GM23338 (cell line): ENCODE data around the gene RAD51B. TPM values are rescaled to one million over a fixed set of nuclear protein-coding genes. Genes with fewer than 3 reads are reported as not detected.
A peak's percentile ranks its signal among the peaks of the same experiment; 100 is the strongest.

Source experiments
- ATAC-seq: fragments of 200-7000 bp; cut with Tn5 transposase; 3 replicates; pipeline ENCODE4 v1.9.1; 2020
- DNase-seq: peaks from one replicate; pipeline ENCODE4 v3.0.0-alpha.2; 2015; ENCODE audit warnings: low spot score
- H2AFZ ChIP-seq: fragments of 200-600 bp; sonication (generic); 2 replicates; pipeline ENCODE4 v1.8.0; 2016; ENCODE audit warnings: antibody characterized with exemption, mild to moderate bottlenecking, moderate library complexity
- H3F3A ChIP-seq: fragments of 200-600 bp; sonication (generic); replicated peaks from 2 replicates; pipeline ENCODE4 v1.8.0; 2017; ENCODE audit warnings: antibody characterized with exemption, mixed run types, low read depth
- H3K27ac ChIP-seq: fragments of 200-600 bp; sonication (generic); 2 replicates; pipeline ENCODE4 v1.6.1; 2016; ENCODE audit warnings: low read depth
- H3K27me3 ChIP-seq: fragments of 200-600 bp; sonication (generic); 2 replicates; pipeline ENCODE4 v1.8.0; 2016; ENCODE audit warnings: mild to moderate bottlenecking, mixed run types, moderate library complexity; ENCODE audit not compliant: insufficient read depth
- H3K36me3 ChIP-seq: fragments of 200-600 bp; sonication (generic); 2 replicates; pipeline ENCODE4 v1.8.0; 2016; ENCODE audit warnings: mild to moderate bottlenecking; ENCODE audit not compliant: insufficient read depth
- H3K4me1 ChIP-seq: fragments of 200-600 bp; sonication (generic); 2 replicates; pipeline ENCODE4 v1.8.0; 2016; ENCODE audit warnings: mild to moderate bottlenecking, moderate library complexity; ENCODE audit not compliant: insufficient read depth
- H3K4me2 ChIP-seq: fragments of 200-600 bp; sonication (generic); 2 replicates; pipeline ENCODE4 v1.7.1; 2017; ENCODE audit warnings: mixed run types
- H3K4me3 ChIP-seq: fragments of 200-600 bp; sonication (generic); 2 replicates; pipeline ENCODE4 v1.6.1; 2016; ENCODE audit warnings: mixed run types
- H3K79me2 ChIP-seq: fragments of 200-600 bp; sonication (generic); replicated peaks from 2 replicates; pipeline ENCODE4 v1.8.0; 2017; ENCODE audit warnings: mild to moderate bottlenecking; ENCODE audit not compliant: insufficient read depth
- H3K9me2 ChIP-seq: fragments of 200-600 bp; sonication (generic); 2 replicates; pipeline ENCODE4 v1.8.0; 2017; ENCODE audit not compliant: insufficient read depth
- H4K20me1 ChIP-seq: fragments of 200-600 bp; sonication (generic); replicated peaks from 2 replicates; pipeline ENCODE4 v1.8.0; 2017; ENCODE audit warnings: mild to moderate bottlenecking; ENCODE audit not compliant: insufficient read depth
- H3K27ac Mint-ChIP-seq: 2 replicates; pipeline ENCODE4 v1.8.0; 2020; ENCODE audit warnings: inconsistent platforms, mild to moderate bottlenecking, moderate library complexity, mixed read lengths
- H3K27me3 Mint-ChIP-seq: 3 replicates; pipeline ENCODE4 v1.8.0; 2022; ENCODE audit warnings: low read depth, mild to moderate bottlenecking, moderate library complexity, mixed read lengths, inconsistent platforms; ENCODE audit not compliant: insufficient read depth, poor library complexity
- H3K36me3 Mint-ChIP-seq: 3 replicates; pipeline ENCODE4 v1.8.0; 2021; ENCODE audit warnings: low read depth, mild to moderate bottlenecking, inconsistent platforms, moderate library complexity, mixed read lengths
- H3K4me1 Mint-ChIP-seq: 3 replicates; pipeline ENCODE4 v1.8.0; 2020; ENCODE audit warnings: mild to moderate bottlenecking, inconsistent platforms, mixed read lengths
- H3K4me3 Mint-ChIP-seq: 3 replicates; pipeline ENCODE4 v1.8.0; 2021; ENCODE audit warnings: moderate library complexity, mild to moderate bottlenecking, inconsistent platforms, mixed read lengths
- H3K9me3 Mint-ChIP-seq: 3 replicates; pipeline ENCODE4 v1.8.0; 2020; ENCODE audit warnings: moderate library complexity, mild to moderate bottlenecking, inconsistent platforms, mixed read lengths
- CREB1 ChIP-seq: fragments of 250-450 bp; sonication (Bioruptor Pico); IDR thresholded peaks from 2 replicates; pipeline ENCODE4 v1.5.0; 2020; ENCODE audit warnings: low read depth, mild to moderate bottlenecking, moderate library complexity
- EZH2 ChIP-seq: fragments of 200-600 bp; sonication (generic); IDR thresholded peaks from one replicate; pipeline ENCODE4 v1.8.0; 2017; ENCODE audit warnings: antibody characterized with exemption, mild to moderate bottlenecking, low read depth; ENCODE audit not compliant: unreplicated experiment
- EZH2phosphoT487 ChIP-seq: fragments of 200-600 bp; sonication (generic); IDR thresholded peaks from one replicate; pipeline ENCODE4 v1.8.1; 2018; ENCODE audit warnings: antibody characterized with exemption; ENCODE audit not compliant: unreplicated experiment
- JUNB ChIP-seq: IDR thresholded peaks from one replicate; pipeline ENCODE4 v1.6.1; 2016; ENCODE audit warnings: antibody characterized with exemption; ENCODE audit not compliant: unreplicated experiment
- POLR2AphosphoS5 ChIP-seq: IDR thresholded peaks from 2 replicates; pipeline ENCODE4 v1.6.1; 2016; ENCODE audit warnings: antibody characterized with exemption, low read depth
- ZNF114 ChIP-seq: fragments of 250-450 bp; sonication (Bioruptor Pico); IDR thresholded peaks from 2 replicates; pipeline ENCODE4 v1.5.0; 2020; ENCODE audit warnings: mild to moderate bottlenecking, moderate library complexity
- polyA plus RNA-seq: library from polyadenylated mRNA; unstranded; fragments of >200 nt; fragmentation: Nextera tagmentation; extraction: Ambion mirVana; gene quantifications from 2 replicates; pipeline ENCODE4 v1.2.1, GENCODE V29; 2016
- total RNA-seq: library from RNA; depleted of rRNA; stranded (reverse); fragments of >200 nt; shearing (Covaris generic); gene quantifications from 2 replicates; pipeline ENCODE4 v1.2.3, GENCODE V29; 2014
- TF ChIP-seq, protein P1 (sequence below): IDR thresholded peaks from one replicate; pipeline ENCODE4 v1.6.1; 2018; ENCODE audit warnings: antibody characterized with exemption; ENCODE audit not compliant: unreplicated experiment
- TF ChIP-seq, protein P2 (sequence below): IDR thresholded peaks from 2 replicates; pipeline ENCODE4 v1.6.1; 2016; ENCODE audit warnings: antibody characterized with exemption
- TF ChIP-seq, protein P3 (sequence below): fragments of 250-450 bp; sonication (Bioruptor Pico); IDR thresholded peaks from 2 replicates; pipeline ENCODE4 v1.5.0; 2020; ENCODE audit warnings: mild to moderate bottlenecking, moderate library complexity

RAD51B gene
- total and polyA plus RNA-seq, 2 experiments from 2014 or later: 15.7 to 29.1 TPM

DNA sequence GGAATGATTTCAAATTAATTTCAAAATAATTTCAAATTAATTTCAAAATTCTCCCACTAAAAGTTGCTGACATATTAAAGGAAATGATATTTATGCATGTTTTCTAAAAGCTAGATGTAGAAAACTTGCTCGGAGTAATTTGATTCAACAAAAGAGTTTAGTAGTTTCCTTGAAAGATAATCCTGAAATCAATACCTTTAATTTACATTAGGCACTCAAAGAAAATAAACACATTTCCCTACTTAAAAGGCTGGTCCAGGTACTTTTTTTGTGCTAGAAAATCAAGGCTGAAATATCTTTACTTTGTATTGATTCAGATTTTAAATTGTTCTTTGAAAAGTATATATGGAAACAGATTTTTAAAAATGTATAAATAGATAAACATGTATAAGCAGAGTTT lies 370.5 kb downstream of the RAD51B start (continued):
- TF ChIP-seq, protein P1, sequence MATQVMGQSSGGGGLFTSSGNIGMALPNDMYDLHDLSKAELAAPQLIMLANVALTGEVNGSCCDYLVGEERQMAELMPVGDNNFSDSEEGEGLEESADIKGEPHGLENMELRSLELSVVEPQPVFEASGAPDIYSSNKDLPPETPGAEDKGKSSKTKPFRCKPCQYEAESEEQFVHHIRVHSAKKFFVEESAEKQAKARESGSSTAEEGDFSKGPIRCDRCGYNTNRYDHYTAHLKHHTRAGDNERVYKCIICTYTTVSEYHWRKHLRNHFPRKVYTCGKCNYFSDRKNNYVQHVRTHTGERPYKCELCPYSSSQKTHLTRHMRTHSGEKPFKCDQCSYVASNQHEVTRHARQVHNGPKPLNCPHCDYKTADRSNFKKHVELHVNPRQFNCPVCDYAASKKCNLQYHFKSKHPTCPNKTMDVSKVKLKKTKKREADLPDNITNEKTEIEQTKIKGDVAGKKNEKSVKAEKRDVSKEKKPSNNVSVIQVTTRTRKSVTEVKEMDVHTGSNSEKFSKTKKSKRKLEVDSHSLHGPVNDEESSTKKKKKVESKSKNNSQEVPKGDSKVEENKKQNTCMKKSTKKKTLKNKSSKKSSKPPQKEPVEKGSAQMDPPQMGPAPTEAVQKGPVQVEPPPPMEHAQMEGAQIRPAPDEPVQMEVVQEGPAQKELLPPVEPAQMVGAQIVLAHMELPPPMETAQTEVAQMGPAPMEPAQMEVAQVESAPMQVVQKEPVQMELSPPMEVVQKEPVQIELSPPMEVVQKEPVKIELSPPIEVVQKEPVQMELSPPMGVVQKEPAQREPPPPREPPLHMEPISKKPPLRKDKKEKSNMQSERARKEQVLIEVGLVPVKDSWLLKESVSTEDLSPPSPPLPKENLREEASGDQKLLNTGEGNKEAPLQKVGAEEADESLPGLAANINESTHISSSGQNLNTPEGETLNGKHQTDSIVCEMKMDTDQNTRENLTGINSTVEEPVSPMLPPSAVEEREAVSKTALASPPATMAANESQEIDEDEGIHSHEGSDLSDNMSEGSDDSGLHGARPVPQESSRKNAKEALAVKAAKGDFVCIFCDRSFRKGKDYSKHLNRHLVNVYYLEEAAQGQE: no peak

DNA sequence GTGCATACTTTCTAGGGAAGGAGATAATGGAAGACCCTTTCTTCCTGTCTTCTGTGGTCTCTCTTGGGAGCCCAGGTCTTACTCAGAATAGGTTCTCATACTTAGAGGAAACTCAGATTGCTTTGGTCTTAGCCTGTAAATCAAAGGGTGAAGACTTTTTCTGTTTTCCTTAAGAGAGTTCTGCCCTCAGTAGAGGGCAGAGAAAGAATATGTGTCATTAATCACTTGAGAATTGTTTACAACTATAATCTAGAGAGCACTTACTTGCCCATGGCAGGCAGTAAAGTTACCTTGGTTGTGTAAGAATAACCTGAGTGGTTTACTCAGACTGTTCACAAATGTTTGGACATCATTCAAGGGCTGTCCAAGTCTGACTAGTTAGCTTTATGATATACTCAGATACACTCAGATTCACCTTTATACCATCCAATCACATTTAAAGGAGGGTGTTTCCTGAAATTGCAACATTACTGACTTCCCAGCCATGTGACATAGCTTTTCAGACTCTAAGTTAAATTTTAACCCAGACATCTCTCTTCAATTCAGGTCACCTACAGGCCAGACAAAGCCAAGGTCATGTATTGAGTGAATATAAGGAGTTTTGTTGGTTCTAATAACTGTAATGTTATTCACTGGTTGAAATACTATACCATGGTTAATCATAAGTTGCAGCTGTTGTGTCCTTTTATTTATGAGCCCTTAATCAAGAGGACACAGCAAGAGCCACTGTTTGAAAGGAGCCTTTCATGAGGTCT lies 372.2 kb downstream of the RAD51B start:
- H4K20me1 ChIP-seq: no peaks in the 10 kb centered on the region
- H2AFZ ChIP-seq: no peak overlapping the region
- H3F3A ChIP-seq: no peaks in the 10 kb centered on the region
- no peaks in the 10 kb centered on the region for H3K79me2 ChIP-seq
- H3K9me3 Mint-ChIP-seq: no peaks in the 10 kb centered on the region
- H3K9me2 ChIP-seq: no peaks in the 10 kb centered on the region
- H3K27ac Mint-ChIP-seq: no peak overlapping the region
- peaks cover 37% of the 10 kb centered on the region for H3K4me1 Mint-ChIP-seq
- no peak overlapping the region for H3K27ac ChIP-seq
- H3K36me3 Mint-ChIP-seq: no peaks in the 10 kb centered on the region
- H3K4me2 ChIP-seq: no peak overlapping the region
- no peak overlapping the region for H3K4me3 Mint-ChIP-seq
- H3K27me3 Mint-ChIP-seq: no peaks in the 10 kb centered on the region
- H3K27me3 ChIP-seq: no peaks in the 10 kb centered on the region
- peaks cover 29% of the 10 kb centered on the region for H3K4me1 ChIP-seq
- ATAC-seq (no peak), DNase-seq (peak; percentile 14)
- H3K36me3 ChIP-seq: no peaks in the 10 kb centered on the region
- H3K4me3 ChIP-seq: no peak overlapping the region
- TF ChIP-seq EZH2 (no peak), POLR2AphosphoS5 (no peak), EZH2phosphoT487 (no peak), ZNF114 (CRISPR knock-in tag) (no peak), JUNB (no peak), CREB1 (CRISPR knock-in tag) (no peak)
- TF ChIP-seq, protein P1: no peak
- TF ChIP-seq, protein P2, sequence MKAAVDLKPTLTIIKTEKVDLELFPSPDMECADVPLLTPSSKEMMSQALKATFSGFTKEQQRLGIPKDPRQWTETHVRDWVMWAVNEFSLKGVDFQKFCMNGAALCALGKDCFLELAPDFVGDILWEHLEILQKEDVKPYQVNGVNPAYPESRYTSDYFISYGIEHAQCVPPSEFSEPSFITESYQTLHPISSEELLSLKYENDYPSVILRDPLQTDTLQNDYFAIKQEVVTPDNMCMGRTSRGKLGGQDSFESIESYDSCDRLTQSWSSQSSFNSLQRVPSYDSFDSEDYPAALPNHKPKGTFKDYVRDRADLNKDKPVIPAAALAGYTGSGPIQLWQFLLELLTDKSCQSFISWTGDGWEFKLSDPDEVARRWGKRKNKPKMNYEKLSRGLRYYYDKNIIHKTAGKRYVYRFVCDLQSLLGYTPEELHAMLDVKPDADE: no peak
- TF ChIP-seq, protein P3, sequence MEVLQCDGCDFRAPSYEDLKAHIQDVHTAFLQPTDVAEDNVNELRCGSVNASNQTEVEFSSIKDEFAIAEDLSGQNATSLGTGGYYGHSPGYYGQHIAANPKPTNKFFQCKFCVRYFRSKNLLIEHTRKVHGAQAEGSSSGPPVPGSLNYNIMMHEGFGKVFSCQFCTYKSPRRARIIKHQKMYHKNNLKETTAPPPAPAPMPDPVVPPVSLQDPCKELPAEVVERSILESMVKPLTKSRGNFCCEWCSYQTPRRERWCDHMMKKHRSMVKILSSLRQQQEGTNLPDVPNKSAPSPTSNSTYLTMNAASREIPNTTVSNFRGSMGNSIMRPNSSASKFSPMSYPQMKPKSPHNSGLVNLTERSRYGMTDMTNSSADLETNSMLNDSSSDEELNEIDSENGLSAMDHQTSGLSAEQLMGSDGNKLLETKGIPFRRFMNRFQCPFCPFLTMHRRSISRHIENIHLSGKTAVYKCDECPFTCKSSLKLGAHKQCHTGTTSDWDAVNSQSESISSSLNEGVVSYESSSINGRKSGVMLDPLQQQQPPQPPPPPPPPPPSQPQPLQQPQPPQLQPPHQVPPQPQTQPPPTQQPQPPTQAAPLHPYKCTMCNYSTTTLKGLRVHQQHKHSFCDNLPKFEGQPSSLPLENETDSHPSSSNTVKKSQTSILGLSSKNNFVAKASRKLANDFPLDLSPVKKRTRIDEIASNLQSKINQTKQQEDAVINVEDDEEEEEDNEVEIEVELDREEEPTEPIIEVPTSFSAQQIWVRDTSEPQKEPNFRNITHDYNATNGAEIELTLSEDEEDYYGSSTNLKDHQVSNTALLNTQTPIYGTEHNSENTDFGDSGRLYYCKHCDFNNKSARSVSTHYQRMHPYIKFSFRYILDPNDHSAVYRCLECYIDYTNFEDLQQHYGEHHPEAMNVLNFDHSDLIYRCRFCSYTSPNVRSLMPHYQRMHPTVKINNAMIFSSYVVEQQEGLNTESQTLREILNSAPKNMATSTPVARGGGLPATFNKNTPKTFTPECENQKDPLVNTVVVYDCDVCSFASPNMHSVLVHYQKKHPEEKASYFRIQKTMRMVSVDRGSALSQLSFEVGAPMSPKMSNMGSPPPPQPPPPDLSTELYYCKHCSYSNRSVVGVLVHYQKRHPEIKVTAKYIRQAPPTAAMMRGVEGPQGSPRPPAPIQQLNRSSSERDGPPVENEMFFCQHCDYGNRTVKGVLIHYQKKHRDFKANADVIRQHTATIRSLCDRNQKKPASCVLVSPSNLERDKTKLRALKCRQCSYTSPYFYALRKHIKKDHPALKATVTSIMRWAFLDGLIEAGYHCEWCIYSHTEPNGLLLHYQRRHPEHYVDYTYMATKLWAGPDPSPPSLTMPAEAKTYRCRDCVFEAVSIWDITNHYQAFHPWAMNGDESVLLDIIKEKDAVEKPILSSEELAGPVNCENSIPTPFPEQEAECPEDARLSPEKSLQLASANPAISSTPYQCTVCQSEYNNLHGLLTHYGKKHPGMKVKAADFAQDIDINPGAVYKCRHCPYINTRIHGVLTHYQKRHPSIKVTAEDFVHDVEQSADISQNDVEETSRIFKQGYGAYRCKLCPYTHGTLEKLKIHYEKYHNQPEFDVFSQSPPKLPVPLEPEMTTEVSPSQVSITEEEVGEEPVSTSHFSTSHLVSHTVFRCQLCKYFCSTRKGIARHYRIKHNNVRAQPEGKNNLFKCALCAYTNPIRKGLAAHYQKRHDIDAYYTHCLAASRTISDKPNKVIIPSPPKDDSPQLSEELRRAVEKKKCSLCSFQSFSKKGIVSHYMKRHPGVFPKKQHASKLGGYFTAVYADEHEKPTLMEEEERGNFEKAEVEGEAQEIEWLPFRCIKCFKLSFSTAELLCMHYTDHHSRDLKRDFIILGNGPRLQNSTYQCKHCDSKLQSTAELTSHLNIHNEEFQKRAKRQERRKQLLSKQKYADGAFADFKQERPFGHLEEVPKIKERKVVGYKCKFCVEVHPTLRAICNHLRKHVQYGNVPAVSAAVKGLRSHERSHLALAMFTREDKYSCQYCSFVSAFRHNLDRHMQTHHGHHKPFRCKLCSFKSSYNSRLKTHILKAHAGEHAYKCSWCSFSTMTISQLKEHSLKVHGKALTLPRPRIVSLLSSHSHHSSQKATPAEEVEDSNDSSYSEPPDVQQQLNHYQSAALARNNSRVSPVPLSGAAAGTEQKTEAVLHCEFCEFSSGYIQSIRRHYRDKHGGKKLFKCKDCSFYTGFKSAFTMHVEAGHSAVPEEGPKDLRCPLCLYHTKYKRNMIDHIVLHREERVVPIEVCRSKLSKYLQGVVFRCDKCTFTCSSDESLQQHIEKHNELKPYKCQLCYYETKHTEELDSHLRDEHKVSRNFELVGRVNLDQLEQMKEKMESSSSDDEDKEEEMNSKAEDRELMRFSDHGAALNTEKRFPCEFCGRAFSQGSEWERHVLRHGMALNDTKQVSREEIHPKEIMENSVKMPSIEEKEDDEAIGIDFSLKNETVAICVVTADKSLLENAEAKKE (CRISPR knock-in tag): no peak
